Activated CD8-positive, alpha-beta memory T cell treated with anti-CD3 and anti-CD28 coated beads for 24 hours (primary cell): ENCODE results near the gene ELL2.

Source experiments
- DNase-seq: peaks from one replicate; pipeline ENCODE4 v3.0.0-alpha.2; 2020

ELL2 gene

DNA sequence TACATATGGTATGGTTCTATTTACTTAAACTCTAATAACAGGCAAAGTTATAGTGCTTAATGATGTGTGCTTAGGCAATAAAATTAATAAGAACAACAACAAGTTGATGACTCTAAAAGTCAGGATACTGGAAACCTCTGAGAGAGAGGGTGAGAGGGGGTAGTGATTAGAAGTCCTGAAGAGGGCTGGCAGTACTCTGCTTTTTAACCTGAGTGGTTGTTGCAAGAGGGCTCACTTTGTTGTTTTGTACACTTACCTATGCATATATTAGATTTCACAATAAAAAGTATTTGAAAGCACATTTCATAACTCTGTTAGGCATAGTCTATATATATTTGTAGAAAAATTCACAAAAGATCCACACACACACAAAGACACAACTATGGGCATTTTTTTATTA, 21.4 kb upstream of the ELL2 start:
- no peak for DNase-seq

DNA sequence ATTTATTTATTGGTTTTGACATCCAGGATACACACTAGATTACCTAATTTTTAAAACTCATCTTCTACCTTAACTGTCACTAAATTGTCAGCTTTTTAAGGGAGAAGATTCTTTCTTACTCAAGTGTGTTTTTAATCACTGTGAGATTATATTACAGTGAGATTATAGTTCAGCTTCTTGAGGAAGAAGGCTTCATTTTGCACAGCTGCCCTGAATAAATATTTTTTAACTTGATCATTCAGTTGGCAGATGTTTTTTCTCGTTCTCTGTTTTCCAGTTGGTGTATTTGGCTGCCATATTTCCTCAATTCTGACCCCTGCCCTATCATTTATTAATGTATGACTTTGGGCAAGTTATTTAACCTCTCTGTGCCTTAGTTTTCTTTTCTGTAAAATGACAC, 15.0 kb upstream of the ELL2 start:
- DNase-seq, result no peak

GRCh38 chr5:95975703-95976102, 14.1 kb upstream of the ELL2 start:
- DNase-seq, result no peak

DNA sequence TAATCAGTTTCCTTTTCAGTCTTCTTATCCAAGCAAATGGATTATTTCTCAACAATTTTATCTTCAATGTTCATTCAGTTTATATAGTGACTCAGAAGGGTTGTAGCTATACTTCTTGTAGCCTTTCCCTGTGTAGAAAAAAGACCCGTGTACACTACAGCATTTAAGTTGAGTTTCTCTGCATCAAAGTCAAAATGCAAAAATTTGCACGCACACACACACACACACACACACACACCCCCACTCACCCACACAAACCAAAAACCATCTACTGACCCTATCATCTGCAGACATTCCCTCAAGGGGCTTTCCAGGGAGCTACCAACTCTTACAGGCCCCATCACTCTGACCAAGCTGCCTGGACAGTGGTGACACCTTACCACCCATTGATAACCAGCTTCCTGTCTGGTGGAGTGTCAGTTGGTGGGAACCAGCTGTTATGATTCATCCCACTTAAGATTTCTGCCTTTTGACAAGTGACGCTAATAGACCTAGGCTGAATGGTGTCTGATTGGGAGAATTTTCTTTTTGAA, 12.2 kb upstream of the ELL2 start:
- no peak for DNase-seq

- no peak for DNase-seq
These were observed 10.5 kb upstream of the ELL2 start for GRCh38 chr5:95972196-95972595.

- DNase-seq, result no peak
These were observed 8.7 kb upstream of the ELL2 start for GRCh38 chr5:95970359-95970704.

DNA sequence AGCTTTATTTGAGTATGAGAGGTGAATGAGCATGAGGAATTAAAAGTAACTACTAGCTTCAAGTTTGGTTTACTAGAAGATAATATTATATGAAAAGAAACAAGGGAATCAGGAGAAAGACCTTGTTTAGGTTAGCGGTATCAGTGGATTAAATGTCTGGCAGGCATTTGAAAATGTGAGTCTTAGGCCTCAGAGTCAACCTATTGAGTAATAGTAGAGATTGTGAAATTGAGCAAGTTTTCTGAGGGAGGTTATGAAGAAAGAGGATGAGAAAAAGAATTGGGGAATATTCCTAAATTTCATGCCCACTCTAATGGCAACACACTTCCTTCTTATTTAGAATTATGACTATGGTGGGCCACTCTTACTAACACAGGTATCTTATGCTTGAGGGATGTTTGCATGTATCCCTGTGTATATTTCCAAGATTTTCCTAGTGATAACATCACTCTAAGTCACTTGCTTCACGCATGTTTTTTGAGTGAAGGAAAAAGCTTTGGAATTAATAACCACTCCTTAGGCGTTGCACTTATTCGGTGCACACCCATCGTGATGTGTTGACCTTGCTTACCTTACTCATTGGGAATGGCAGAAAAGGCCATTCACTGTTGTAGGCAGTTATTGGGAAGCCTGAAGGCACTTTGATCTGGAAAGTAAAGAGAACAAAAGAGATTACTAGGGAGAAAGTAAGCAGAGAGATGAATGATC, 8.2 kb upstream of the ELL2 start:
- DNase-seq, result no peak

- no peak for DNase-seq
These were observed 7.4 kb upstream of the ELL2 start for GRCh38 chr5:95969055-95969454.

DNA sequence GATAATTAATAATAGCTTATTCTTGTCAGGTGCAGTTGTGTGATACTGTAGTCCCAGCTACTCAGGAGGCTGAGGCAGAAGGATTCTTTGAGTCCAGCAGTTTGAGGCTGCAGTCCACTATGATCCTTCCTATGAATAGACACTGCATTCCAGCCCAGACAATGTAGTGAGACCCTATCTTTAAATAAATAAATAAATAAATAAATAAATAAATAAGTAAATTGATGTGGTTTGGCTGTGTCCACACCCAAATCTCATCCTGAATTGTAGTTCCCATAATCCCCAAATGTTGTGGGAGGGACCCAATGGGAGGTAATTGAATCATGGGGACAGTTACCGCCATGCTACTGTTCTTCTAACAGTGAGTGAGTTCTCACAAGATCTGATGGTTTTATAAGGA, 5.6 kb upstream of the ELL2 start:
- no peak for DNase-seq

GRCh38 chr5:95966005-95966404, 4.4 kb upstream of the ELL2 start:
- no peak for DNase-seq

DNA sequence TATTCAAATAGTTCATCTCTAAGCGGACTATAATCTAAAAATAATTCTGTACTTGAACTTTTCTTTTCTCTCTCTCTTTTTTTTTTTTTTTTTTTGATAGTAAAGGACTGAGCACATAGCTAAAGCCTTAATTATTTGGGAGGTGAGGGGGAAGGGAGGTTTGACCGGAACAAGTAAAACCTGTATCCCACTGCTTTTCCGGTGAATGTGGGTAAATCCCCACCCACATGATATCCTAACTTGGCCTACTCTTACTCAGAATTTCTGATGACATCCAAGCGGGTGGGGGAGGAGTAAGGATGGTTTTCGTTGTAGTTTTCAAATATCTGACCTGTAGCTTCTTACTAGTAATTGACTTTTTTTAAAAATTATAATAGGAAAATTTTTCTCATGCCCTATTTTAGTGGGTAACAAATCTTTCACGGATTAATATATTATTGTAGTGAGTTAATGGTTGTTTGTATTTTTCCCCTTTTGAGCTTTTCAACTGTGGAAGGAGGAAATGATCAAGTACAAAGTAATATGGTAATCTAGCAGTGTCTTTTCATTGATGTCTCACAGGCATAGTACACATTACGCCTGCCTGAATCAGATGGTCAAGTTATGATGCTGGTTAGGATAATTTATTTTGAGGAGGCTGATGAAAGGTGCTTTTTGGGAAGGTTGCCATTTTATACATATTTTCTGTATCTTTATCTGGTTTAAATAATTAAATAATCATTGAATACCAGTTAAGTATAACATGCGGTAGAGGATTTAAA, 2.2 kb upstream of the ELL2 start:
- DNase-seq, result no peak

GRCh38 chr5:95962785-95963184, 1.1 kb upstream of the ELL2 start:
- DNase-seq, result no peak

DNA sequence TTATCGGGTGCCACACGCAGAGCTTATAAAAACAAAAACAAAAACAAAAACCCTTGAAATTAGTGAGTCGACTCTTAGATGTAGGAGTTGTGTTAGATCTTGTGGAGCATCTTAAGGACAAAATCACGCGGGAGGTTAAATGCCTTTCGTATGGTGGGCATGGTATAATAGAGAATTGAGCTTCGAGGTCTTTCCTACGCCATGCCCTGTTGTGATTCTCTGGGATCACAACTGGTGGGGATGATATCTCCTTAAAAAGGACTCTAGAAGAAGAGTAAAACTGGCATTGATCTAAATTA, 773 bp upstream of the ELL2 start:
- no peak for DNase-seq

DNA sequence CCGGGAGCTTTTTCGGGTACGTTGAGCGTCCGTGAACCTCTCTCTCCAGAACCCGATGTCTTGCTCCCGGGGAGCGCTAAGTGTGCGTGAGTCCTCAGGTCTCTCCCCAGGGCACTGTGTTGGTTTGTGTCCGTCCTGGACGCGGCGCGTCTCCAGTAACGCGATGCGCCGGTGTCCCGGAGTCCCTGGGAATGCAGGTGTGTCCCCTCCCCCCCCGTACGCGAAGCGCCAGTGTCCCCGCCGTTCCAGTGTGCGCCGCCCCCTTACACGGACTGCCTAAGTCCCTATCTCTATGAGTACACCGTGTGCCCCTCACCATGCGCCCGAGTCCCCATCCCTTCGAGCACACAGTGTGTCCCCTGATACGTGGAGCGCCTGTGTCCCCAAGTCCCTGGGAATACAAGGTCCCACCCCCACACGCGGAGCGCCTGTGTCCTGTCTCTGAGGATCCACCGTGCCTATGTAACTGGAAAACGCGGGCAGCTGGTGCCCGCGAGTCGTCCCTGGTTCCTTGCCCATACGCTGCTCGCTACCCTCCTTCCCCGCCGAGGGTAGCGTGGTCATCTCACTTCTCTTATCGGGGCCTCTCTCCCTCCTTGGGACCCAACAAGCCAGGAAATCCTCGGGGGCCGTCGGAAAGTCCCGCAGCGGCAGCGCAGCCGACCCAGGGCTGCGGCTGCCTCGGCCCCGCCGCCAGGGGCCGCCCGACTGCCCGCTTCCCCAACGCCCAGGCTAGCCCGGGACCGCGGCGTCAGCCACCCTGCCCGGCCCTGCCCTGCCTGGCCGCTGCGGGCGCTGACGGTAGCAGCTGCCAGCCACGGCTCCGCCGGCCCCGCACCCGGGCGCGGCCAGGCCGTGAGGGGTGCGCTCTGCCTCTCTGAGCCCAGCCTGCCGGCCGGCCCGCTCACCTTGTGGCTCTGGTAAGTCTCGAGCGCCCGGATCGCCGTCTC, 709 bp downstream of the ELL2 start:
- peak; percentile 92 for DNase-seq

DNA sequence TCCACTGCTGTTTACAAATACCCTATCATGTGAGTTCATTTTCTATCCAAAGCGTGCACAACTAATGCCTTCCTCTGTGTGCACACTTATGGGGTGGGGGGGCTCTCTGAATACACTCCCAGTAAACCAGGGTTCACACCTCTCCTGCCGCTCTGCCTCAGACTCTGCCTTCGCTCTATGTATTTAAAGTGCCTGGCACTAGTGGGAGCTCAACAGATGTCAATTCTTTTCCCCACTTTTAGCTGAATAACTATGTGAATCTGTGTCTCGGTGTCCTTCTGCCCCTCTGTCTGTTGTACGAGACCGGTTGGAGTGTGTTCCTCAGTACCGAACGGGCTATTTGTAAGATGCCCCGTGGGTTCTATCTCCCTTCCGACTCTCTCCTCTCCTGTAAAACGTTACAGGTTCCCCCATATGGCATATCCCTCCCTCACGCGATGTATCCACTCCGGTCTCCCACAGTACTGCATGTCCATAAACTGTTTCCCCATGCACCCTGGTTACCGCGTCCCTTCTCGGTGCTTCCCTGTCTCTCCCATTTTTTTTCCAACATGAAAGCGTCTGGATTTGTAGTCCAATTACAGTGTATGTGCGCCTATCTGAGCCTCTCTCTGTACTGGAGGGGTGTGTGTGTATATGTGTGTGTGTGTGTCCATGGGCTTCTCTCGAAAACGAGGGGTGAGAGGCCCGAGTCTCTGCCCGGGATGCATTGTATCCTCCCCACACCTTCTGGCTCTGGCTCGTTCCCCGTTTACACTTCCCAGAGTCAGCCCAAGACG, 1.6 kb downstream of the ELL2 start:
- DNase-seq, result peak; percentile 56

GRCh38 chr5:95959051-95959887, 2.4 kb downstream of the ELL2 start:
- DNase-seq, result no peak

- no peak for DNase-seq
These were observed 3.2 kb downstream of the ELL2 start for GRCh38 chr5:95958310-95959014.

DNA sequence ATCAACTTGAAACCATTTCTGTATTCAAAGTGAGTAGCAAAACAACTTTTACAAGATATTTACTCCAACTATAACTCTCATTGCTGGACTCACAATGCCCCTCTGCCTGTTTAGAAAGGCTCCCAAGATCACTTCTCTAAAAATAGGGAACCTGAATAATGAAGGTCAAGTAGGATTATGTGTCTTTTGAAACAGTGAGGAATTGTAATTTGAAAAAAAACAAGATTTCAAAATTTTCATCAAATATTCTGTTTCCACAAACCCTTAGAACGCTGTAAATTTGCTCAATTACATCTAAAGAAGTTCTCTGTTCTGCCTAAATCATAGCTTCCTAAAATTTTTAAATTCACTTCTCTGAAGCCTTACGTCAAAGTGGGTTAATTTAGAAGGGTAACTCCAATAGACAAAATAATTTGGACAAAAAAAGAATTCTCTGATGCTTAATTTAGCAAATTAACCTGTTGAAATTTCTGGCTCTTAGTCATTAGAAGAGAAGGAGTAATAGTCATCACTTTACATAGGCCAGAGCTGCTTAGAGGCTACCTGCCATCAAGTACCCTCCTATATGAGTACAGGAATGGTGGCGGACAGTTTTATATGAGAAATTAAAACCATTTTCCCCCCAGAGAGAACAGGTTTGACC, 4.0 kb downstream of the ELL2 start:
- no peak for DNase-seq

DNA sequence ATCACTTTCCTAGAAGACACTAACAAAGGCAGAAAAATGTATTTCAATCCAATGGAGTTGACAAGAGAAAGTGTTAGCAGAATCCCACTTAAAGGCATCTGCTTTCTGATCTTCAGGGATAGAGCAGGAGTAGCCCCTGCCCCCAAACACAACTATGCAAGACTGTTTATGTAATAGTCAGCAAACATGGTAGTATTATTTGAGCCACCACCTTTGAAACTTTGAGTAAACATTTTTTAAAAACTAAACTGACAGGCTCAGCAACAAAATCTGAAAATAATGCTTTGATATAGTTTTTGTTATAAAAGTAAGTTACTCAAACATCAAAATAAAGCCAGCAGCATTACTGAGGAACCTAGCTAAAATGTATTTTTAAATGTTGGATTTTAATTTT, 4.8 kb downstream of the ELL2 start:
- DNase-seq, result no peak

DNA sequence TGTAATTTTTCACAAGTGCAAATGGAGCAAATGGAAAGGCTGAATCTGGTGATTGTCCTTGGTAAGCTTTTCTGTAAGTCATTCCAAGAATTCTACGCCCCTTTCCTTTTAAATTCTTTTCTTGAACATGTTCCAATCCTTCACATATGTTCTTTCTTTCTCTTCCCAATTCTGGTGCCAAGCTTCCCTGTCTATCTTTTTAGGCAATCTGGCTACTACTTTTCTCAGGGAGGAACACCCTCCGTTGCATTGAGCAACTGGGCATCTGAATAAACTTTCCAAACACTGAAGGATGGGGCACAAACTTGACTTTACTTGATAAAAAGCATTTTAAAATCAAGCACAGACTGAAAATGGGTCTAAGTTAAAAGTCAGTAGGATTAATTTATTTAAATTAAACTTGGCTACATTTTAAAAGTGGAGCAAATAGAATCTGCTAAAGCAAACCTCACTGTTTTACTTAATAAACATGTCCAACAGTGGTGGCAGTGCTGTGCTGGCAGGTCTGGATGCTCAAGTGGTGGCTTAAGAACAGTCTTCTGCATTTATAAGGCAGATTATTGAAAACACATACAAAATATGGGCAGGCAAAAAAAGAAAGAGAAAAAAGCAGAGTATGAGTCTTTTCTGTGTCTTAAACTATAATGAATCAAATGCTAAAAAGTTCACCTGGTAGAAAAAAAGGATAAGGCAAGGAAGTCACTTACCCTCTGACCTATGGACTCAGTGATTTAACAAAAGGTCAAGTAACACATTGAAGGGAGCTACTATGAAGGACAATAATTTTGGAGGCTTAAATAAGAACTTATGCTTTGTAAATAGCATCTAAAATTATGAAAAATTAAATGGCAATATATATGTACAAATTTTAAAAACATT, 5.4 kb downstream of the ELL2 start:
- DNase-seq, result no peak
